Keratinocyte (primary cell): ENCODE data around the gene CUL2.

Source experiments
- CTCF ChIP-seq, 3 experiments: IDR thresholded peaks in 1 of 3; conservative IDR thresholded peaks in 1 of 3; optimal IDR thresholded peaks in 1 of 3; 2 replicates in 2 of 3; 3 replicates in 1 of 3; pipeline versions ENCODE3 to v1.5.1; 2011; ENCODE audit warnings: low read length in 3 of 3, mild to moderate bottlenecking in 3 of 3, moderate library complexity in 2 of 3, control low read depth in 1 of 3, inconsistent platforms in 1 of 3; ENCODE audit not compliant: insufficient read depth in 2 of 3; ENCODE audit errors: extremely low read depth in 1 of 3
- EZH2 ChIP-seq: IDR thresholded peaks from one replicate; pipeline ENCODE4 v1.6.1; 2012; ENCODE audit warnings: inconsistent platforms, mild to moderate bottlenecking, low read length, moderate library complexity

GRCh38 chr10:34988397-34989067 is 101.6 kb downstream of the CUL2 start:
- TF ChIP-seq CTCF (optimal IDR thresholded peaks at IDR 0.05 in 1 of 3, IDR thresholded peaks at IDR 0.05 in 1 of 3, conservative IDR thresholded peaks at IDR 0.05 in 1 of 3; ENCODE audit: extremely low read depth in 1 of 3, insufficient read depth in 2 of 3, low read length in 3 of 3) = no peak
- TF ChIP-seq EZH2 = no peak
